ENCODE results near the gene EOMES.

The EOMES gene

GRCh38 chr3:27719314-27720003, 2.7 kb downstream of the EOMES start:
- no peak for DNase-seq

- DNase-seq: no peak
These were observed 3.7 kb downstream of the EOMES start for GRCh38 chr3:27718459-27718858.

- no peak for DNase-seq
These were observed 4.8 kb downstream of the EOMES start for GRCh38 chr3:27717200-27717852.

- no peak for DNase-seq
These were observed 5.8 kb downstream of the EOMES start for GRCh38 chr3:27716309-27716708.

GRCh38 chr3:27715863-27716262, 6.3 kb downstream of the EOMES start:
- no peak for DNase-seq

- DNase-seq: no peak
These were observed 6.7 kb downstream of the EOMES start for GRCh38 chr3:27715454-27715806.

- DNase-seq: no peak
These were observed 7.2 kb downstream of the EOMES start for GRCh38 chr3:27714692-27715453.

GRCh38 chr3:27714146-27714526, 8.0 kb downstream of the EOMES start:
- no peak for DNase-seq

- DNase-seq: no peak
These were observed 8.5 kb downstream of the EOMES start for GRCh38 chr3:27713435-27714145.

- no peak for DNase-seq
These were observed 9.1 kb downstream of the EOMES start for GRCh38 chr3:27713078-27713423.

GRCh38 chr3:27712136-27713077, 9.7 kb downstream of the EOMES start:
- DNase-seq: no peak

- DNase-seq: no peak
These were observed 13.9 kb downstream of the EOMES start for GRCh38 chr3:27708250-27708649.

GRCh38 chr3:27699067-27699466, 23.1 kb downstream of the EOMES start:
- DNase-seq: no peak

- no peak for DNase-seq
These were observed 25.2 kb downstream of the EOMES start for GRCh38 chr3:27696906-27697305.

- no peak for DNase-seq
These were observed 26.5 kb downstream of the EOMES start for GRCh38 chr3:27695636-27696035.

GRCh38 chr3:27688053-27688452, 34.1 kb downstream of the EOMES start:
- no peak for DNase-seq

- DNase-seq: no peak
These were observed 35.5 kb downstream of the EOMES start for GRCh38 chr3:27686642-27687041.

GRCh38 chr3:27685474-27685873, 36.6 kb downstream of the EOMES start:
- no peak for DNase-seq

- DNase-seq: no peak
These were observed 37.8 kb downstream of the EOMES start for GRCh38 chr3:27684302-27684701.

GRCh38 chr3:27681249-27681748, 40.8 kb downstream of the EOMES start:
- DNase-seq: peak; percentile 41

- DNase-seq: no peak
These were observed 41.4 kb downstream of the EOMES start for GRCh38 chr3:27680517-27681246.

- DNase-seq: no peak
These were observed 42.4 kb downstream of the EOMES start for GRCh38 chr3:27679691-27680090.

Data from DMS153 (cell line).